Cardiac fibroblast (primary cell): ENCODE results near the gene ZNF728.
"Not testable (repeated sequence)": the region's sequence is repeated elsewhere in the genome, so short reads cannot be mapped to it uniquely, and the experiment has no call there.

Experiments
- DNase-seq, 2 donors: peaks; one replicate each; pipeline versions ENCODE4 v3.0.0 to v3.0.0-alpha.2; 2010; ENCODE audit warnings: low read depth in 2 of 2
- H3K4me3 ChIP-seq, 2 donors: replicated peaks in 1 of 2; 1 replicate in 1 of 2; 2 replicates in 1 of 2; pipeline ENCODE4 v1.5.1; 2011; ENCODE audit warnings: low read depth in 2 of 2, low read length in 2 of 2, mild to moderate bottlenecking in 2 of 2, moderate library complexity in 1 of 2
- TF ChIP-seq, protein P1 (sequence below): IDR thresholded peaks from one replicate; pipeline ENCODE4 v1.5.1; 2011; ENCODE audit warnings: low read depth, mild to moderate bottlenecking, low read length, inconsistent platforms

The ZNF728 gene

DNA sequence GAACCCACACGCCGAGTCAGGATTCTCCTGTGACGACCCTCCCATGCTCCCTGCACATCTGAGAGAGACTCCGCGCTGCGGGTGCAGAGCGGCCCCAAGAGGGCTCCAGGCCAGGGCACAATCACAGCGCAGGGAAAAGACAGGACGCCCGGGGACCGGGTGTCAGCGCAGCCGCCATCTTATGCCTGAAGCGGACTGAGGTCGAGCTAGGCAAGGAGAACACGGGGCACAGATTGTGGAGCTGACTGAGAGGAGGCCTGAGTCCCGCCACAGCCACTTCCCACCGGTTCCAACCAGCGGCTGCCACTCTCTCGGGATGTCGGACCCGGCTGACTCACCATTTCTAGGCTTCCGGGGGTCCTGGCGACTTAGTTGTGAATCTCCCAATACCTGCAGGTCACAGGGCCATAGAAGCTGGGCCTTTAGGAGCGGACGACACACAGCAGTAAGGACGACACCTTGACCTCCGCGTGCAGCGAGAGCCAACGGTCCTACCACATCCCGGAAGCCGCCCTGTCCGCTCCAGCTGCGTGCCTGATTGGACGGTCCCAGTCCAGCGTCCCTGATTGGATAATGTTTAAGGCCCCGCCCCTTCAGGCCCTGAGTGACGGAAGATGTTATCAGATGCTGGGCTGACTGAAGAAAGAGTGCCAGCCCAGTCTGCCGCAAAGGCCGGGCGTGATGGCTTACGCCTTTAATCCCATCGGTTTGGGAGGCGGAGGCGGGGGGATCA, at the start of gene ZNF728:
Gene ZNF728 (minus strand): TSS at position 487 of the 733 bp plus-strand sequence. CDS start 146 bp downstream, at position 341.
- no peak within 1 kb of the TSS for H3K4me3 ChIP-seq
- DNase-seq: peak in 1 of 2 donors; percentile 4
- TF ChIP-seq, protein P1, sequence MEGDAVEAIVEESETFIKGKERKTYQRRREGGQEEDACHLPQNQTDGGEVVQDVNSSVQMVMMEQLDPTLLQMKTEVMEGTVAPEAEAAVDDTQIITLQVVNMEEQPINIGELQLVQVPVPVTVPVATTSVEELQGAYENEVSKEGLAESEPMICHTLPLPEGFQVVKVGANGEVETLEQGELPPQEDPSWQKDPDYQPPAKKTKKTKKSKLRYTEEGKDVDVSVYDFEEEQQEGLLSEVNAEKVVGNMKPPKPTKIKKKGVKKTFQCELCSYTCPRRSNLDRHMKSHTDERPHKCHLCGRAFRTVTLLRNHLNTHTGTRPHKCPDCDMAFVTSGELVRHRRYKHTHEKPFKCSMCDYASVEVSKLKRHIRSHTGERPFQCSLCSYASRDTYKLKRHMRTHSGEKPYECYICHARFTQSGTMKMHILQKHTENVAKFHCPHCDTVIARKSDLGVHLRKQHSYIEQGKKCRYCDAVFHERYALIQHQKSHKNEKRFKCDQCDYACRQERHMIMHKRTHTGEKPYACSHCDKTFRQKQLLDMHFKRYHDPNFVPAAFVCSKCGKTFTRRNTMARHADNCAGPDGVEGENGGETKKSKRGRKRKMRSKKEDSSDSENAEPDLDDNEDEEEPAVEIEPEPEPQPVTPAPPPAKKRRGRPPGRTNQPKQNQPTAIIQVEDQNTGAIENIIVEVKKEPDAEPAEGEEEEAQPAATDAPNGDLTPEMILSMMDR: no peak

DNA sequence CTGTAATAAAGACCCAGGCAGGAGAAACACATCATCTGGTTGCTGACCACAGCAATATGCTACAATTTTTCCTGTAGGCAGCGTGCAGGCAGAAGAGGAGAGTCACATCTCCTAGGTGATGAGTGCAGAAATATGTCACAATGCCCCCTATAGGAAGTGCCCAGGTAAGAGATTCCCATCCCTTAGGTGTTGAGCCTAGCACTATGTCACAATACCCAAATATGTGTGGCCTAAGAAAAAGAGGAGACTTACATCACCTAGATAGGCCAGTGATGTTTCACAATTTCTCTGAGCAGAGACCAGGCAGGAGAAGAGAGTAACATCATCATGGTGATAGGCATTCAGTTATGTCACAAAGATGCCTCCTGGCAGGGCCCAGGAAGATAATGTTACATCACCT, 49.4 kb upstream of the ZNF728 start:
- TF ChIP-seq, protein P1: no peak
- DNase-seq: no peak
- no peak overlapping the region for H3K4me3 ChIP-seq

DNA sequence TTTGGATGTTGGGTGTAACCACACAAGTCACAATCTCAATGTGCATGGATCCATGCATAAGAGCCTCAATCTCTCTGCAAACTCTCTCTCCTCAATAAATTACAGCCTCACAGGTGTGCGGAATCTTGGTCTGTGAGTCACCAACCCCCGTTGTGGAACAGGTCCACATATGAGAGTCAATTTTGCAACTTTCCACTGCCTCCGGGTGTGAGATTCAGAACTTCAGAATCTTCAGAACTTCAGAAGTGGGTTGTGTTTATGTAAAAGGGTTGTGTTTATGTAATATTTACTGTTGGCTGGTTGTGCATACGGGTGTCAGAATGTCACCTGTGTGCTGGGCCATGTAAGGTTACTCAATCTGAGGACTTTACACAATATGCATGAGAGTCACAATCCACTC, 46.3 kb upstream of the ZNF728 start:
- H3K4me3 ChIP-seq: no peak overlapping the region
- TF ChIP-seq, protein P1: no peak
- DNase-seq: no peak

DNA sequence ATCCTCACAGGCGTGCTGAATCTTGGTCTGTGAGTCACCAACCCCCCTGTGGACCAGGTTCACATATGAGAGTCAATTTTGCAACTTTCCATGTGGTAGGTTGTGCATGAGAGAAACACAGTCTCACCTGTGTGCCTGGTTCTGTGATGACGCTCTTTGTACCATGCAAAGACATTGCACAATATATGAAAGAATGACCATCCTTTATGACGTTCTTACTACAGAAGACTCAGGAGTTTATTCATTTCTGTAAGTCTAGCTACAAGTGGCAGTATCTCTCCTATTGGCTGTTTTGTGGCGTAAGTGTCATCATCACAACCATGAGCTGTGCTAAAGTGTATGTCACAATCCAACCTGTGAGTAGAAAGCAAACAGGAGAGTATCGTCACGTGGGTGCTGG, 43.8 kb upstream of the ZNF728 start:
- H3K4me3 ChIP-seq: no peak overlapping the region
- TF ChIP-seq, protein P1: no peak
- no peak for DNase-seq

DNA sequence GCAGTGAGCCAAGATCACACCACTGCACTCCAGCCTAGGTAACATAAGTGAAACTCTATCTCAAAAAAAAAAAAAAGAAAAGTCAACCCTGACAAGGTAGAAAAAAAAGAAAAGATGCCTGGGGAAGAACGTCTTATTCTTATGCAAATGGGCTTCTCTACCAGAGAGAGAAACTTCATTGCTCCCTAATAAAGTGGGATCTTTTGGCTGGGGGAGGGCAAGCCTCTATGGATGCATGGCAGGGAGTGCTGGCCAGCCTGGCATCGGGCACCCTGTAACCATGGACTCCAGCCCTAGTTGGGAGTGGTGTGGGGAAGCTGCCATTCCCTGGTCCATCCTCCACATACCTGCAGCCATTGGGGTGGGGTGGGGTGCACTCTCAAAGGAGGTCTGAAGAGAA, 30.7 kb upstream of the ZNF728 start:
- TF ChIP-seq, protein P1: no peak
- no peak overlapping the region for H3K4me3 ChIP-seq
- DNase-seq: no peak

DNA sequence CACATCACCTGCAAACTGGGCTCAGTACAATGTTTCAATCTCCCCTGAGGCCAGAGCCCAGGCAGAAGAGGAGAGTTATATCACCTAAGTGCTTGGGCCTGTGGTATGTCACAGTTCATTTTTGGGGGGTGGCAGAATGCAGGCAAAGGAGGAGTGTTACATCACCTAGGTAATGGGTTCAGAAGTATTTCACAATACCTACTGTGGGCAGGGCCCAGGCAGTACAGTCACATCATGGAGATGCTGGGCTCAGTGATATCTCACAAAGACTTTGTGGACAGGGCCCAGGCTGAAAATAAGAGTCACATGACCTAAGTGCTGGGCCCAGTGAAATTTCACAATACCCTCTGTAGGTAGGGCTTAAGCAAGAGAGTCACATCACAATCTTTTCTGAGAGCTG, 12.7 kb upstream of the ZNF728 start:
- no peak overlapping the region for H3K4me3 ChIP-seq
- TF ChIP-seq, protein P1: no peak
- DNase-seq: no peak

DNA sequence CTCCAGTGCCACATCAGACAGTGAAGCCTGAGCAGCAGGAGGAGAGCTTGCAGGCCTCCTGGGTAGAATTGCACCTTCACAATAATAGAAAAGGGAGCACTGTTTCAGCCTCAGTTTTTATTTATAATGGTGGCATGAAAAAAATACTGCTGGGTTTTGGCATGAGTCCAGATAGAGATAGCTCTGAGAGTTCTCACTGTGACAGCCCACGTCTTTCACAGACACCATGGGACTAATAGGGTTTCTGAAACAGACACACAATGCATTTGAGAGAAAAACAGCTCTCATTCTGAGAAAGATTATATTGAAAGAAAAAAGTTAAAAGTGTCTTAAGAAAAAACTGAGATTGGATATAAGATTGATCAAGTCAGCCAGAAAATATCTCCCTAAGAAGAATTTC, 8.0 kb downstream of the ZNF728 start:
- DNase-seq: not testable (repeated sequence)

More for the DNA sequence above, 8.0 kb downstream of the ZNF728 start:
- H3K4me3 ChIP-seq: not testable (repeated sequence)
